HUDEP-2 (cell line): ENCODE results near the gene LRRC74A.
A peak's percentile ranks its signal among the peaks of the same experiment; 100 is the strongest.

Source experiments
- DNase-seq, 76 experiments: peaks; one replicate each; lab custom pipeline; 2025; ENCODE audit not compliant: unreplicated experiment in 76 of 76; lab: John Stamatoyannopoulos, UW

The LRRC74A gene

GRCh38 chr14:76844223-76844622 is 18.0 kb downstream of the LRRC74A start:
- DNase-seq = peak in 20 of 76 experiments; percentile 2 to 29 (median 11)

GRCh38 chr14:76846331-76847047 is 20.3 kb downstream of the LRRC74A start:
- no peak for DNase-seq

- peak in 1 of 76 experiments; percentile 5 for DNase-seq
These were observed 22.7 kb downstream of the LRRC74A start for GRCh38 chr14:76848879-76849278.

GRCh38 chr14:76855066-76855465 is 28.9 kb downstream of the LRRC74A start:
- DNase-seq = no peak

- no peak for DNase-seq
These were observed 30.6 kb downstream of the LRRC74A start for GRCh38 chr14:76856769-76857168.

- DNase-seq = no peak
These were observed 35.5 kb downstream of the LRRC74A start for GRCh38 chr14:76861574-76862255.

- DNase-seq = no peak
These were observed 36.5 kb downstream of the LRRC74A start for GRCh38 chr14:76862546-76863282.

GRCh38 chr14:76863724-76864407 is 37.7 kb downstream of the LRRC74A start:
- no peak for DNase-seq

- no peak for DNase-seq
These were observed 40.2 kb downstream of the LRRC74A start for GRCh38 chr14:76866456-76866855.

- DNase-seq = peak in 2 of 76 experiments; percentile 8 to 15
These were observed 41.6 kb downstream of the LRRC74A start for GRCh38 chr14:76867516-76868453.

GRCh38 chr14:76868454-76869170 is 42.4 kb downstream of the LRRC74A start:
- DNase-seq = no peak

GRCh38 chr14:76870166-76870565 is 44.0 kb downstream of the LRRC74A start:
- DNase-seq = peak in 10 of 76 experiments; percentile 6 to 20 (median 11)

GRCh38 chr14:76872796-76873432 is 46.7 kb downstream of the LRRC74A start:
- DNase-seq = peak in 33 of 76 experiments; percentile 3 to 48 (median 19)

GRCh38 chr14:76874734-76875133 is 48.5 kb downstream of the LRRC74A start:
- DNase-seq = no peak

GRCh38 chr14:76876076-76876475 is 49.9 kb downstream of the LRRC74A start:
- peak in 39 of 76 experiments; percentile 2 to 60 (median 22) for DNase-seq

- DNase-seq = no peak
These were observed 51.7 kb downstream of the LRRC74A start for GRCh38 chr14:76877871-76878270.

GRCh38 chr14:76880449-76880848 is 54.2 kb downstream of the LRRC74A start:
- peak in 1 of 76 experiments; percentile 8 for DNase-seq

- no peak for DNase-seq
These were observed 55.1 kb downstream of the LRRC74A start for GRCh38 chr14:76881348-76881747.

- DNase-seq = no peak
These were observed 56.4 kb downstream of the LRRC74A start for GRCh38 chr14:76882651-76883050.
